Activated CD8-positive, alpha-beta memory T cell treated with anti-CD3 and anti-CD28 coated beads for 36 hours (primary cell): ENCODE measurements around the gene PTPRJ. TPM values are rescaled to one million over a fixed set of nuclear protein-coding genes. Genes with fewer than 3 reads are reported as not detected.
"Not testable (repeated sequence)": the region's sequence is repeated elsewhere in the genome, so short reads cannot be mapped to it uniquely, and the experiment has no call there.

Experiments
- CTCF ChIA-PET: fragments of 350-600 bp; sonication (Branson Sonifier 250); formaldehyde crosslinking; loops from one replicate; lab custom pipeline; 2021; ENCODE audit warnings: antibody characterized with exemption; lab: Charles Lee
- POLR2A ChIA-PET: fragments of 350-600 bp; sonication (Branson Sonifier 250); formaldehyde crosslinking; loops from one replicate; lab custom pipeline; 2021; ENCODE audit warnings: antibody characterized with exemption; lab: Charles Lee
- total RNA-seq, 2 experiments: library from RNA; stranded (reverse); gene quantifications; one replicate each; pipeline ENCODE4 v1.2.3, GENCODE V29; 2021

Gene PTPRJ
- total RNA-seq, 2 experiments from 2014 or later = 26.2 to 28.2 TPM

DNA sequence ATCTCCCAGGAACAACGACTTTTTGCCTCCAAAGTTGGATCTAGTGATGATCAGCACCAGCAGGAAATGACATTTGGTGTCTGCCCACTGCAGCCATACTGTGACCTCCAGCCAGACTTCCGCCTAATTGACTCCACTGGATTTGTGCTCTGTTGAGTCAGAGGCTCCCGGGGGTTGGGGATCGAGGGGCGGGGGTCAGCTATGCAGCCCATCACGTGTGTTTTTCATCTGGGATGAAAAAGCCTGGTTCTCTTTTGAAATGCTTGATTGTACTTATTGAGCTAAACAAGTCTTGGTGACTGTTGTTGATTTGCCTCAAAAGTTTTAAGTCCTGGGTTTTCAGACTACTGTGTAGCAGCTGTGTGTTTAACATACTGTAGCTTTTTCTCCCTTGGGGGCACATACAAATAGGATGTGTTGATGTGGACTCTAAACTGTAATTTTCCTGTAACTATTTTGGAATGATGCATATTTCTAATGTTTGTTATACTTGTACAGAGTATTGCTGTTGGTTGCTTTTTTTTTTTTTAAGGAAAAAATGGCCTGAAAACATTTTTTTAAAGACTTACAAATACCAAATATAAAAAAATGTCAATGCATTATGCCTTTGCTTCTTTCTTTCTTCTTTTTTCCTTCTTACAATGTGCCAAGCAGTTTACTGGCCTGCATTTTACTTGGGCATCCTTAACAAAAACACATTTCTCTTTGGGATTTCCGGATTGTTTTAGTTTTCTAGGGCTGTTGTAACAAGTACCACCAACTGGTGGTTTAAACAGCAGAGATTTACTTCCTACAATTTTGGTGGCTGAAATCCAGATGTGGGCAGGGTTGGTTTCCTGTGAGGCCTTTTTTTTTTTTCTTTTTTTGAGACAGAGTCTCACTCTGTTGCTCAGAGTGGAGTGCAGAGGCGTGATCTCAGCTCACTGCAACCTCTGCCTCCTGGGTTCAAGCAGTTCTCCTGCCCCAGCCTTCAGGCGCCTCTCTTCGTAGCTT lies 190.2 kb downstream of the PTPRJ start:
- POLR2A ChIA-PET = no interaction called here
- CTCF ChIA-PET = interaction anchor here (0.7 to 1.2 kb wide), 3 partner anchors 29 to 1875 kb away, joined by 3 read pairs; no protein-coding TSS in a partner anchor

DNA sequence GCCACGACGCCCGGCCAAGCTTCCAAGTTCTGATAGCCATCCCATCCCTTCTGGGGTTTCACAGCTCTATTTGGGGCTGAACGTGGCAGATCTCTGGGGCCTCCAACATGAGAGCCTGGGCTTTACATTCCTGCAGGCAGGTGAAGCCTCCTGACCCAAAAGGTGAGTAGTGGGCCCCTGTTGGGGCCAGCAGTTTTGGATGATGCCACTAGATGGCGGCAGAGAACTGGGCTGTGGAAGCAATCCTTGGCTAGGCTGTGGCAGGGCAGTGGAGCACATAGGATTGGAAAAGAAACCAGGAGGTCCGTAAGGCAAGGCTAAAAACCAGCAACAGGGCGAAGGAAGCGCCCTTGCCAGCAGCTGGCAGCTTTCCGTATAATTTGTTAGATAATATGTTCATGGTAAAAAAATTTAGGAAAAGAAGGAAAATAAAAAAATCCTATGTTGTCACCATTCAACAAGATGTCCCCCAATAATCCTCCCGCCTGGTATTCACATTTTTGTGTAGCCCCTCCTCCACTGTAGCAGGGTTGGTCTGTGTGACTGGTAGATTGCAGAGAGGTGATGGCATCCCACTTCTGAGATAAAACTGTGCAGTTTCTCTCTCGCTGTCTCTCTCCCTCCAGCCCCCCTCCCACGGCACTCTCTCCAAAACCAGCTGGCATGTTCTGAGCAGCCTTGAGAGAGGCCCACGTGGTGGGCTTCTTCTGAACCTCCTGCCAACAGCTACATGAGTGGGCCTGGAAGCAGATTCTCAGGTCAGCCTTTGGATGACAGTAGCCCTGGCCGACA lies 192.7 kb downstream of the PTPRJ start:
- ChIA-PET CTCF (interaction anchor here (0.9 kb wide), 1 partner anchor 9 kb away, joined by 4 read pairs; no protein-coding TSS in a partner anchor), POLR2A (no interaction called here)

GRCh38 chr11:48177661-48178060 lies 197.3 kb downstream of the PTPRJ start:
- ChIA-PET CTCF (no interaction called here), POLR2A (no interaction called here)

DNA sequence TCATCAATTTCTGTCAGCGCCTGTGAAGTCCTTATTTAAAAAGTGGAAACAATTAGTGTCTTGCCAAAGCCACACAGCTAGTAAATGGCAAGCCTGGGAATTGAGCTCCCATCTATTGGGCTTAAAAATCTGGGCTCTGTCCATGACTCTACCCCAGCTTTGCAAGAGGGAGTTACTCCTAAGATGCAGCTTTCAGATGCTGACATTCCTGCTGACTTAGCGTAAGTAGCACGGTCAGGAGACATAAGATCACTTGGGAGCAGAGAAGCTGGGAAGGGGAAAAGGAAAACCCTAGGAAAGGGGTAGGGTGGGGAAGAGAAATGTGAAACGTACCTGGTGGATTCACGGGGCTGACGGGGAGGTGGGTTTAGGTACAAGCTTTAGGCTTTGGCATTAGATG lies 200.3 kb downstream of the PTPRJ start:
- POLR2A ChIA-PET = no interaction called here
- CTCF ChIA-PET = no interaction called here

DNA sequence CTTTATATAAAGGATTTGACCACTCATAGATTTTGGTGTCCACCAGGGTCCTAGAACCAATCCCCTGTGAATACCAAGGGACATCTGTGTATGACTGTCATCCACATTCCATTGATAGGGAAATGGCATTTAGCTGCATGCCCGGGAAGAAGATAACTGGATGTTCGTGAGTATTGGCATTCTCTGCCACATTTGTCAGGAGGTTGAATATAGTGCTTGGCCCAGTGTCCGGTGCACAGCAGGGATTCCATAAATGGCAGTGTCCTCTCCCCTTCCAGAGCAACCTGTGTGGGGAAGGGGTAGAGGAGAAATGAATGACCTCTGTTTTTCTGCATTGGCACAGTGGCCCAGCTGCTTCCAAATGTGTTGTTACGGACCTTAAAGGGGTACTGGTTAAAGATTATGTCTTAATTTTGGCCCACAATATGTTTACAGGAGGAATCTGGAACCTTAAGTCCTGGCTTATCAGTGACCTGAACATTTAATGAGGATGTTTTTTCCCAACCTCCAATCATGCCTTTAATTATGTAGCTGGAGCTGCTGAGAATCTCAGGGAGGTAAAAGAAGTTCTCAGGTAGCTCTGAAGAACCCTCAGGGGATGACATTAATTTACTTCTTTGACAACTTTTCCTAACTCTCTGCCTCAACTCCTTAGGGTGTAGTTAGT lies 202.6 kb downstream of the PTPRJ start:
- ChIA-PET CTCF (interaction anchor here (1.2 kb wide), 1 partner anchor 10 kb away, joined by 4 read pairs; no protein-coding TSS in a partner anchor), POLR2A (no interaction called here)

DNA sequence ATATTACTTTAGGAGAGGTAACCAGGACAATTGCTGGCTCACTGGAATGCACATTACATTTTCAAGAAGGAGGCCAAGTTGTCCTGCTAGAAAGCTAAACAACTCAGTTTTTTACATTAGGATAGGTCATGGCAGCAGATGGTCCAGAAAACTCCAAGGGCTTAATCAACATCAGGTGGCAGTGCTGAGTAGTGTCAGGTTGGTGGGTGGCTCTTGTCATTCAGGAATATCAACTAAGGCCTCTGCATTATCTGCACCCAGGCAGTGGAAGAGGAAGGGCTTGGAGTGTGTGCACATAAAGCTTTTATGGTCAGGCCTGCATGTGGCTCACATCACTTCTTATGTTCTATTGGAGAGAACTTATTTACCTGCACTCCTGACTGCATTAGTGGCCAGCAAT lies 204.1 kb downstream of the PTPRJ start:
- ChIA-PET POLR2A (no interaction called here), CTCF (interaction anchor here (0.6 kb wide), 1 partner anchor 60 kb away, joined by 3 read pairs; no protein-coding TSS in a partner anchor)

DNA sequence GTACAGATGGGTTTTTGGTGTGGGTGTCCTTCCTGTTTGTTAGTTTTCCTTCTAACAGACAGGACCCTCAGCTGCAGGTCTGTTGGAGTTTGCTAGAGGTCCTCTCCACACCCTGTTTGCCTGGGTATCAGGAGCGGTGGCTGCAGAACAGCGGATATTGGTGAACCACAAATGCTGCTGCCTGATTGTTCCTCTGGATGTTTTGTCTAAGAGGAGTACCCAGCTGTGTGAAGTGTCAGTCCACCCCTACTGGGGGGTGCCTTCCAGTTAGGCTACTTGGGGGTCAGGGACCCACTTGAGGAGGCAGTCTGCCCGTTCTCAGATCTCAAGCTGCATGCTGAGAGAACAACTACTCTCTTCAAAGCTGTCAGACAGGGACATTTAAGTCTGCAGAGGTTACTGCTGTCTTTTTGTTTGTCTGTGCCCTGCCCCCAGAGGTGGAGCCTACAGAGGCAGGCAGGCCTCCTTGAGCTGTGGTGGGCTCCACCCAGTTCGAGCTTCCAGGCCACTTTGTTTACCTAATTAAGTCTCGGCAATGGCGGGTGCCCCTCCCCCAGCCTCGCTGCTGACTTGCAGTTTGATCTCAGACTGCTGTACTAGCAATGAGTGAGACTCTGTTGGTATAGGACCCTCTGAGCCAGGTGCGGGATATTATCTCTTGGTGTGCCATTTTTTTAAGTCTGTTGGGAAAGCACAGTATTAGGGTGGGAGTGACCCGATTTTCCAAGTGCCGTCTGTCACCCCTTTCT lies 210.7 kb downstream of the PTPRJ start:
- CTCF ChIA-PET = interaction anchor here (0.8 kb wide), 1 partner anchor 100 kb away, joined by 3 read pairs; no protein-coding TSS in a partner anchor

GRCh38 chr11:48193876-48194275 lies 213.5 kb downstream of the PTPRJ start:
- CTCF ChIA-PET = no interaction called here
- POLR2A ChIA-PET = no interaction called here

More for the DNA sequence above, 210.7 kb downstream of the PTPRJ start:
- POLR2A ChIA-PET = not testable (repeated sequence)

DNA sequence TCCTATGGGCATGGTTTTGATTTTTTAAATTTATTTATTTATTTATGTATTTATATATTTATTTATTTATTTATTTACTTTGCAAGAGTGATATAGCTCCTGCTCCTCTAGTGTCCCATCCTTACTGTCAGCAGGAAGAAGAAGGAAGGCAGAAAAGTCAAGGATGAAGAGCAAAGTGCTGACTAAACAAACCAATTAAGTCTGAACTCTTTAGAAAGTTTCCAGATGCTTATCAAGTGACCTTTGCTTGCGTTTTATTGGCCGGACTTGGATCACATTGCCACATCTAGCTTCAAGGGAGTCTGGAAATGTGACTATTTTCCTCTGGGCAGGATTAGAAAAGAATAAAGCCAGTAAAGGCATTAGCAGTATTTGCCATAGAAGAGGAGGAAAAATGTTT lies 227.5 kb downstream of the PTPRJ start:
- CTCF ChIA-PET = no interaction called here
- POLR2A ChIA-PET = no interaction called here

- POLR2A ChIA-PET = no interaction called here
Measured at GRCh38 chr11:48210052-48210451, 229.7 kb downstream of the PTPRJ start.

GRCh38 chr11:48216510-48216909 lies 236.2 kb downstream of the PTPRJ start, which contains the start of gene OR4B1:
Gene OR4B1 (plus strand): TSS chr11:48216810. CDS start chr11:48216810, 0 bp downstream.
- ChIA-PET CTCF (no interaction called here), POLR2A (no interaction called here)

More at GRCh38 chr11:48210052-48210451, 229.7 kb downstream of the PTPRJ start:
- CTCF ChIA-PET = interaction anchor here (0.8 kb wide), 1 partner anchor 8 kb away, joined by 3 read pairs; no protein-coding TSS in a partner anchor

Other genes with a start within 250 kb of the PTPRJ start
- gene FNBP4, start 213.2 kb upstream of the PTPRJ start, total RNA-seq = 10 to 100 TPM; 95.6 to 98.5 TPM
- 10 to 100 TPM; 73.4 to 77.7 TPM for gene NUP160, start 132.2 kb upstream of the PTPRJ start, total RNA-seq
- not detected for gene OR4B1, start 236.3 kb downstream of the PTPRJ start, total RNA-seq